ENCODE results near the gene CTIF.

CTIF gene

DNA sequence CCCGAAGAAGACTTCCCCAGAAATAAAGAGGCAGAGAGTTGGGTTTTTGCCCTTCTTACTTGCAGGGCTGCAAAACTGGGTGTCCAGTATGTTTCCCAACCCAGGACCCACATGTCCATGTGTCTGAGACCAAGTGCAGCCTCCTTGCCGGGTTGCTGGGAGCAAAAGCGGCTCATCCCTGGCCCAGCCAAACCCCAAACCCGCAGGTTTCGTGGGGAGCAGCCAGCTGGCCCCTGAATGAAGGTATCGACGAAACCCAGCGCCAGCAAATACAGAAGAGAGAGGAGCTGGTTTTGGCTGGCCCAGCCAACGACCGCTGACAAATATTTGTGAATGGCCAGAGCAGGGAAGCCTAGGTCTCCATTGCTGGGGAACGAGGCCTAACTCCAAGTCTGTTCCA lies 214.9 kb downstream of the CTIF start:
- no peak for DNase-seq (ENCODE audit: low read depth)

DNA sequence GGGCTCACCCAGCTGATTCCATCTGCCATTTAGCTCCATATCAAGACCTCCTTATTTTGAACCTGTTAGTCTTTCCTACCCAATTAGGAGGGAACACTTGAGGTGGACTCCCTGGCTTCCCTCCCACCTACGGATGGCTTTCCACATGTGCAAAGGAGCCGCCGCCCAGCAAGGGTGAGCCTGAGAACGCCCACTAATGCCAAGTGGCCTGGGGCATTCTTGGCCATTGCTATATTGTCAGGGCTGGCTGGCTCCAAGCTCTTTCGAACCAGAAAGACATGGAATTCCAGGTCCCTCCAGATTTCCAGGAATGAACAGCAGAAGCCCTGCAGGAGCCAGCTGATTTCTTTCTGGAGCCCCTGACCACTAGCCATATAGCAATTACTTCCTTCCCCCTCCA lies 215.7 kb downstream of the CTIF start:
- no peak for DNase-seq (ENCODE audit: low read depth)

DNA sequence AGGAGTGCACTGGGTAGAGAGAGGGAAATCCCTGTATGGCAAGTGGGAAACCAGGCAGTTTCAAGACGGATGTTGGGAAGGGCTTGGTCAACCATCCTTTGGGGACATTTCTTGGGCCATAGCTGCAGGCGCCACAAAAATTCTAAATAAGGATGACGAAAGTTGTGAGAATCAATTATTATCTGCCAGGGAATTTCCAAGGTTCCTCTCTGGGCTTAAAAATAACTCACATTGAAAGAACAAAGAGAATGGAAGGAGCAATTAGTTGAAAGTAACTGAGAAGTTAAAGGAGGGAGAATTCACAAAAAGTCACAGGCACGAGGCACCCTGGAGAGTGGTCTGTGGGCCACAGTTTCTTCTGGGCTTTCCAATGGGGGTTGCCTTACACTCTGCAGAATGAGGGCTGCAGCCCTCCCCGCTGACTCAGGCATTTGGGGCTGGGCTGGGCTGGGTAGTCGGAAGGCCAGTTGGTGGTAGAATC lies 216.2 kb downstream of the CTIF start:
- no peak for DNase-seq (ENCODE audit: low read depth)

DNA sequence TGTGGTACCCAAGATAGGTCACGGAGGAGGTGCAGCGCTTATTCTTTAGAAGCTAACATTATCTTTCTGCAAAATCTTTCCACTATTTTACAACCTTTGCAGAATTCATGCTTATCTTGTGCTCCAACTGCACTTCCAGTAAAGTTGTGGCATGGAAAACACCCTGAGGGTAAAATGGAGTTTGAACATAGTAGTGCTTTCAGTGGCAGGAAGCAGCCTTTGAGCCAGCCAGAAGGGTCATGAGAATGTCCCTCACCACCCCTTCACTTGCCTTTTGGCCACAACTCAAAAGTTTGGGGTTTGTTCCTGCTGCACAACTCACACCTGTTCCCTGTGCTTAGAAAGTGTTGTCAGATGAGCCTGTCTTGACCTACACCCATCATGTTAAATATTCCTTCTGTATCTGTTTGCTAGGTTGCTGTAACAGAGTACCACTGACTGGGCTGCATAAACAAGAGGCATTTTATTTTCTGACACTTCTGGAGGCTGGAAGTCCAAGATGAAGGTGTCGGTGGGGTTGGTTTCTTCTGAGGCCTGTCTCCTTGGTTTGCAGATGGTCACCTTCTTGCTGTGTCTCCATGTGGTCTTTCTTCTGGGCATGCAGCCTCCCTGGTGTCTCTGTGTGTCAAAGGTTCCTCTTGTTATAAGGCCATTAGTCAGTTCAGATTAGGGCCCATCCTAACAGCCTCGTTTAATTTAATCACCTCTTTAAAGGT lies 217.8 kb downstream of the CTIF start:
- no peak for DNase-seq (ENCODE audit: low read depth)

- DNase-seq (ENCODE audit: low read depth): no peak
Measured at GRCh38 chr18:48757367-48757766, 218.5 kb downstream of the CTIF start.

DNA sequence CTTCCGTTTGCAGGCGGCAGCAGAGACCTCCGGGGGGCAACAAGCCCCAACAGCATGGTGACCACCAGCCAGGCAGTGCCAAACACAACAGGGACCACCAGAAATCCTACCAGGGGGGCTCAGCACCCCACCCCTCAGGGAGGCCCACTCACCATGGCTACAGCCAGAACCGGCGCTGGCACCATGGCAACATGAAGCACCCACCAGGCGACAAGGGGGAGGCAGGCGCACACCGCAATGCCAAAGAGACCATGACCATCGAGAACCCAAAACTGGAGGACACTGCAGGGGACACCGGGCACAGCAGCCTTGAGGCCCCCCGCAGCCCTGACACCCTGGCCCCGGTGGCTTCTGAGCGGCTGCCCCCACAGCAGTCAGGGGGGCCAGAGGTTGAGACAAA lies 219.1 kb downstream of the CTIF start:
- no peak for DNase-seq (ENCODE audit: low read depth)

DNA sequence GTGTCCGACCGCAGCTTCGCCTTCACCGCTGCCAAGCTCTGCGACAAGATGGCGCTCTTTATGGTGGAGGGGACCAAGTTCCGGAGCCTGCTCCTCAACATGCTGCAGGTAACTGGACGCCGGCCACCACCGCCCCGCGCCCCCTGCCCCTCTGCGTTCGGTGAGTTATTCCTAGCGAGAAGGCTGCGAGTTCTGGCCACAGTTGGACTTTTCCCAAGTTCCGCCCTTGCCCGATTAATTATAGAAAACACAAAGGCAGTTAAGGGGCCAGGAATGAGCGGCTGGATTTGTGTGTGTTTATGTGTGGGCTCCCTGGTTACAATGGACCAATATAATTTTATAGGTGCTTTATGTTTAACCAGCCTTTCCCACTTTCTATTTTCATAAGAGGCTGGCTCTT lies 222.8 kb downstream of the CTIF start:
- DNase-seq (ENCODE audit: low read depth): no peak

- no peak for DNase-seq (ENCODE audit: low read depth)
Measured at GRCh38 chr18:48762022-48762421, 223.2 kb downstream of the CTIF start.

GRCh38 chr18:48762836-48763718 lies 224.2 kb downstream of the CTIF start:
- DNase-seq (ENCODE audit: low read depth): no peak

GRCh38 chr18:48763719-48764100 lies 224.9 kb downstream of the CTIF start:
- DNase-seq (ENCODE audit: low read depth): no peak

DNA sequence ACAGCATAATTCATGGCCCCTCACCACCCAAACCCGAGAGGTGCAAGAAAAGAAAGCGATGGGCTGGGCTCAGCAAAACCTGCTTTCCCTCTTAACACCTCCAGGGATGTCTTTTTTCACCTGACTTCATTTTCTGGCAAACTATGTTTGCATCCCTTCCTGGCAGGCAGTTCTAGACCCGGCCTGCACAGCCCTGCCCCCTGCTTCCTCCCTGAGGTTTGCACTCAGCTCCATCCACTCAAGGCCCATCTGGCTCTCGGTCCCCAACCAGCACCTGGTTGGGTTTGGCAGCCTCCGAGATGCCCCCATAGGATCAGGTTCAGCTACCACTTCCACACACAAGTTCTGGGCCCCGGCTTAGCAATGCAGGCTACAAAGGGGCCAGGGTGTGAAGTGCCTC lies 226.2 kb downstream of the CTIF start:
- no peak for DNase-seq (ENCODE audit: low read depth)

DNA sequence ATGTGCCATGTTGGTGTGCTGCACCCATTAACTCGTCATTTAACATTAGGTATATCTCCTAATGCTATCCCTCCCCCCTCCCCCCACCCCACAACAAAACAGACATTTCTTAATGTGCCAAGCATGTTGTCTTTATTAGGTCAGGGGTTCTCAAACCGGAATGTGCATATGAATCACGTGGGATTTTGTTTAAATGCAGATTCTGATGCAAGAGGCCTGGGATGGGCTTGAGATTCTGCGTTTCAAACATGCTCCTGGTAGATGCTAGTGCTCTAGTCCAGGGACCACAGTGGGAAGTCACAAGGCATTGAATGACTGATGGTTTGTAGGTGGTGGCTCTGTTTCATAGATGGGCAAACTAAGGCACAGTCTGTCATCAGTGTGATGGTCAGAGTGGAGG lies 227.2 kb downstream of the CTIF start:
- no peak for DNase-seq (ENCODE audit: low read depth)

DNA sequence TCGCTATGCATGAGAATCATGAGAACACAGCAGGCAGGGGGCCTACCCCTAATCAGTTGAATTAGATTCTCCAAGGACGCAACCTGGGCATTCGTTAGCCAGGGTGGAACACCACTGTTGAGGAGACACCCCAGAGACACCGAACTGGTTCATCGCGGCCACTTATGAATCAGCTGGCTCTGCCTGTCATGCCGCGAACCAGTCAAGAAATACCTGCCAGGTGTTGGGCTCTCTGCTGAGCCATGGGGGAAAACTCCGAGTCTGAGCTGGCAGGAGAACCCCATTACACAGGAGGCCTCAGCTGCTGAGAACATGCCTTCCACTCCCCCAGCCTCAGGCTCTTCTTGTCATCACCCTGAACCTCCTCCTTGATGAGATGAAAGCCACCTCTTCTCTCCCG lies 227.7 kb downstream of the CTIF start:
- DNase-seq (ENCODE audit: low read depth): no peak

DNA sequence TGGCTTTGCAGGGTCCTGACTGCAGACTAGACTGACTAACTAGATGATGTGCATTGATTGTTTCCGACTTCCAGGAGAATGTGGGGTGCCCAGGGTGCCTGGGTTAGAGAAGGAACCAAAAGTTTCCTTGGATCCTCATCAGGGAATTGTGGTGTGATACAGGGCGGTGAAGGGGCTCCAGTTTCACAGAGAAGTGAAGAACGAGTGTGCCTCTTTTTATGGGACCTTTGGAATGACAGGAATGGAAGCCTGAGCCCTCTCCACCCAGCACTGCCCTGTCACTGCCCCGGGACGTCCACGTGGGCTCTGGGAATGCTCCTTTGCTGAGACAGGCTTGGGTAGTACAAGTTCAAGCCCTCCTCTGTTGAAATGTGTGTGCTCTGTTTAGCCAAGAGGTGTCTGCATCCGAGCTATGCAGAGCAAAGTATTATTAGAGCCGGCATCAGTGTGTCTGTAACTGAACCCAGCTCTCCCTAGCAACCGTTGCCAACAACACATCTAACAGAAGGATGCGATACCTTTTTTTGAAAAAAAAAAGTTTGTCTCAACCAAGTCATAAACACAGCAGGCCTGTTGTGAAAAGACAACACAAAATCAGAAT lies 228.4 kb downstream of the CTIF start:
- DNase-seq (ENCODE audit: low read depth): no peak

GRCh38 chr18:48769006-48769636 lies 230.3 kb downstream of the CTIF start:
- no peak for DNase-seq (ENCODE audit: low read depth)

DNA sequence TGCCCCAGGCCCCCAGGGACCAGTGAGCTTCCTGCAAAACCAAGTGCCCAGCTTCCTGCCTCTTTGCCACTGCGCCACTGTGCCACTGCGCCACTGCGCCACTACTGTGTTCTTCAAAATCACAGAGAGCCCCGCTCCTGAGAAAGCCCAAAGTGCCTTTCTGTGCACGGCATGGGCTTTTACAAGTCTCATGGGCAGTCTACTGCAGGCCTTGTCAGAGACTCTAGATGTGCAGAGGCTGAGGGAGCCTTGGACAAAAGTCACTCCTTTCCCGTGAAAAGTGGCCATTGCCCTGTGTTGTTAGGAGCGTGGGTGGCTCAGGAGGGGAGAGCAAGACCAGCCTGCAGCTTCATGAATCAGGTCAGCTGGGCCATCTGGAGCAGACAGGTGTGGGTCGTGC lies 231.4 kb downstream of the CTIF start:
- DNase-seq (ENCODE audit: low read depth): no peak

- DNase-seq (ENCODE audit: low read depth): no peak
Measured at GRCh38 chr18:48771641-48772375, 233.0 kb downstream of the CTIF start.

GRCh38 chr18:48772457-48772856 lies 233.6 kb downstream of the CTIF start:
- DNase-seq (ENCODE audit: low read depth): no peak

DNA sequence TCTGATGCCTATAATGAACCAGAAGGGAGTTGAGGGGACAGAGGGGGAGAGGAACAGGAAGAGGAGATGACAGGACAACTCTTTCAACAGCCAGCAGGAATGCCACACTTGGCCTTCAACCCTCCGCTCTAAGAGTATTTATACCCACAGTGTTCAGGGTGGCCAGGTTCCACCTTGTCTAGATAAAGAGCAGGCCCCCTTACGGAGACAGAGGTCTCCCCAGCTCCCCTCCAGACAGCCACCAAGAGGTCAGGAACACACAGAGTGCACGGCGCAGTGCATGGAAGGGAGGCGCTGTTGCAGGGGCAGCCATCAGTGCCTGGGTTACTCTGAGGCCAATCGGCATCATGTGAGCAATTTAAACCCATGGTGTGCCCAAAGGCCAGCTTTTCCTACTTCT lies 235.0 kb downstream of the CTIF start:
- DNase-seq (ENCODE audit: low read depth): no peak

DNA sequence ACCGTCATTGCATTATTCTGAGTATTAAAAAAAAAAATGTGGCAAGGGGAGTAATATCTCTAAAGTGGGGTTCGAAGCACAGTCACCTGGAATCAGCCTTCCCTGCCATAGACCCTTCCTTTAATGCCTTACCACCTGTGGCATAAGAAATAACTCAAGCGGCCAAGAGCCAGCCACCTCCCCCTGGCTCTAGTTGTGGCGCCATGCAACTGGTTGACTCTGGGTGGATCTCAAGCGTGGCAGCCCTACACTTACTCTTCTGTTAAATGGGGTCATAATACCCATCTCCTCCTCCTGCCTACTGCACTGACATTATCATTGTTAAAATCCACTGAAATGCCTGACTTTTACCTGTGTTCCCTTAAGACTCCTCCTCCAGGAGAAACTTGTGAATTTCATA lies 236.1 kb downstream of the CTIF start:
- DNase-seq (ENCODE audit: low read depth): no peak

GRCh38 chr18:48775372-48776155 lies 236.7 kb downstream of the CTIF start:
- no peak for DNase-seq (ENCODE audit: low read depth)
